Measurements from ENCODE around the gene HOXB9.

HOXB9 gene

DNA sequence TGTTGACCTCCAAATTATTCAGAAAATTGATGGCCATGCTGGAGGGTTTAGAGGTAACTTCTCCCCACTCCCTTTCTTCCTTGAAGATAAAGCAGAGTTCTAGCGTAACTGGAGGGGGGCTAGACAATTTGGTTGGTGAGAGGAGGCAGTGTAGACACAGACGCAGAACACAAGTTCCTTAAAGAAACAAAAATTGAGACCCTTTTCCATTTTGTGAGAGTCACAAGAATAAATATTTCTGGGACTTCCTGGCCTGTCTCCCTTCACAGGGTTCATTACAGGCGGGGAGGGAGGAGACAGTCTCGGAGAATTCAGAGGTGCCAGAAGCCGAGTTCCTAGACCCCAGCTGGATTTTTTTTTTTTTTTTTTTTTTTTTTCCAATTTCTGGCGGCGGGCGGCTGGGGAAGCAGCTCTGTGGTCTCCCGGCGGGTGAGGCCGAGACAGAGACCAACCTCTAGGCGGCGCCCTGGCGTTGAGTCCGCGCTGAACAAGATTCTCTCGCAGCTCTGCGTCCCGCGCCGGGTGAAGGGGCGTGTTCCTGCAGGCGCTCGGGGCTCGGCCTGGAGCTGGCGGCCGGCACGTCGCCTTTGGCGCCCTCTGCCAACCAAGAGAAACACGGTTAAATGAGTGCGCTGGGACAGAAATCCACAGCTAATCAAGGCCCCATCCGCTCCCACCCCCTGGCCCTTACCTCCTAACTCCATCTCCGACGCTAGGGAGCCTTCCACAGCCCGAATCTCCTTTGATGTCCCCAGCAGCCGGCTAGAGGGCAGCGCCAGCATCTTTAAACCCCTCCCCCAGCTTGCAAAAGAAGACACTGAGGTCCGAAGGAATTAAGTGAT is 10.2 kb upstream of the HOXB9 start:
- Histone ChIP-seq H3K9me3 (ENCODE audit: control insufficient read depth, insufficient read depth, low read length) (no peaks in the 10 kb centered on the region), H3K4me1 (ENCODE audit: control insufficient read depth, insufficient read depth, low read length) (no peaks in the 10 kb centered on the region), H3K9ac (ENCODE audit: low read depth, low read length) (no peak overlapping the region), H3K27me3 (ENCODE audit: control insufficient read depth, insufficient read depth, low read length) (peaks cover 99% of the 10 kb centered on the region), H3K36me3 (ENCODE audit: control insufficient read depth, insufficient read depth, low read length) (no peaks in the 10 kb centered on the region), H3K4me3 (ENCODE audit: low read depth, low read length) (no peak overlapping the region)

DNA sequence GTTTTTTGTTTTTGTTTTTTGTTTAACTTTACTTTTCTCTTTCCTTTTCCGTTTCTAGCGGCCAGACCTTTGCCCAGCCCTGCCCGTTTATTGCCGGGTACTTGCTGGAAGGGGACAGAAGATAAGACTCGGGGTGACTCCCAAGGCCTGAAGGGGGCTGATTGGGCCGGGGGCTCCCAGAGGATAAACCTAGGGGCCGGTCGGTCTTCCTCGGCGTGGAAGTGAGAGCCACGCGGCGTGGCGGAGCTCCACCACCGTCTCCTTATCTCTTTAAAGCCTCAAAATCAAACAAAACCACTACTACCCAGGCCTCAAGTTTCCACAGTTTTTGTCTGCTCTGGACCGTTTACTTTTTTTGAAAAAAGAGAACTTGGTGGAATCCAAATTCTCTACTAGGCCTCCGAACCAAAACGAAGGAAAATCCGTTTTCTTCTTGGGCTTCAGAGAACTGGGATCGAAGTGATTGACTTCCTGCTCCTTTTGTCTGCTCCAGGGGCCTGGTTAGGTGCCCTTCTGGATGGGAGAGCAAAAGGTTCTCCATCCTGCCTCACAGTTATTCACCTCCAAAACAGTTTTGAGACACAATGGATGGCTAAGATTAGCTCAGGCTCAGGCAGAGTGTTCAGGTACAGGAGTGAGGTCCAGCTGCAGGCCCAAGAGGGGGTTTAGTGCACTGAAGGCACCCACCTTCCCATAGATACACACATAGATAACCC is 8.5 kb upstream of the HOXB9 start:
- no peaks in the 10 kb centered on the region for H3K36me3 ChIP-seq (ENCODE audit: control insufficient read depth, insufficient read depth, low read length)
- H3K9me3 ChIP-seq (ENCODE audit: control insufficient read depth, insufficient read depth, low read length), result no peaks in the 10 kb centered on the region
- peaks cover 99% of the 10 kb centered on the region for H3K27me3 ChIP-seq (ENCODE audit: control insufficient read depth, insufficient read depth, low read length)
- no peaks in the 10 kb centered on the region for H3K4me1 ChIP-seq (ENCODE audit: control insufficient read depth, insufficient read depth, low read length)
- H3K4me3 ChIP-seq (ENCODE audit: low read depth, low read length), result no peak overlapping the region
- H3K9ac ChIP-seq (ENCODE audit: low read depth, low read length), result no peak overlapping the region

DNA sequence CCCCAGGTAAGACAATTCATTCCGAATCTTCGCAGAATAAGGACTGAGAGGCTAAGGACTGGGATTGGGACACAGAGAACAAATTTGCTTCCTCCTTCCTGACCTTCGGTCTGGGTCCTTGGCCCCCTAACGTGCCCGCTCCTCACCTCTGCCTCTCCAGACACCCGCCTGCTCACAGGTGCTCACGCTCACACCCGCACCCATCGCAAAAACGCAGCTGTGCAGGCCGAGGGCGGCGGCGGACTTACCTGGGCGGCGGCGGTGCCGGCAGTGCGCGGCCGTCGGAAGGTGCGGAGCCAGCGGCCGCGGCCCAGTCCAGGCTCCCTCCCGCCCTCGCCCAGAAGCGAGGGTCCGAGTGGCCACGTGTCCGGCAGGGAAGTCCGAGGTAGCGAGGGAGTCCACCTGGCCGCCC is 7.1 kb upstream of the HOXB9 start:
- Histone ChIP-seq H3K9ac (ENCODE audit: low read depth, low read length) (no peak overlapping the region), H3K4me3 (ENCODE audit: low read depth, low read length) (peak overlapping the region; percentile 20), H3K9me3 (ENCODE audit: control insufficient read depth, insufficient read depth, low read length) (no peaks in the 10 kb centered on the region), H3K36me3 (ENCODE audit: control insufficient read depth, insufficient read depth, low read length) (no peaks in the 10 kb centered on the region), H3K4me1 (ENCODE audit: control insufficient read depth, insufficient read depth, low read length) (no peaks in the 10 kb centered on the region), H3K27me3 (ENCODE audit: control insufficient read depth, insufficient read depth, low read length) (peaks cover 99% of the 10 kb centered on the region)

DNA sequence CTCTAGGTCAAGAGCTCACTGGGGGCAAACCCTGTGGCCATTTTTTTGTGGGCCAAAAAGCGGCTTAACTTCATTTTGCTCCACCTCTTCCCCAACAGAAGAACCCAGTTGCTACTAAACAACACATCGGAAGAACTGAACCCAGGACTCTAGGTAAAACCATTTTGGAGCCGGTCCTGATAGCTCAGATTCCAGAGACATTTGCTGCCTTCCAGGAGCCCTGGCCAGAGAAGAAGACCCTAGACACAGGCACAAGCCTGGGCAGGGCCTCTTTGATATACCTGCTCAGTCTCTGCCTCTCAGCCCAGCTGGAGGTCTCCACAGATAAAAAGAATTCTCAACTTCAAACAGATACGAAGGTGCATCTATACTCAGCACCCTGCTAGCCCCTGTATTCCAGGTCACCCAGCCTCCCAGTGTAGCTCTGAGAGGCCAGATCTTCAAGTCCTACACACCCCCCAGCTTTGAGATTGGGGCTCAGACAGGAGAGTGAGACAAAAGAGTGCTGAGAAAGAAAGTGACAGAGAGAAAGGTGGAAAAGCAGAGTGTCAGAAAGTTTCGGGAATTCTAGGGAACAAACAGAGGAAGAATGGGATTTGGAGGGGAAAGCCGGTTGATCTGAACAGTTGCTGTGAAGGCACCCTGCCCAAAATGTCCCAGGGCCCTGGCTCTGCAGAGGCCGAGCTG is 6.6 kb upstream of the HOXB9 start:
- Histone ChIP-seq H3K4me1 (ENCODE audit: control insufficient read depth, insufficient read depth, low read length) (no peaks in the 10 kb centered on the region), H3K36me3 (ENCODE audit: control insufficient read depth, insufficient read depth, low read length) (no peaks in the 10 kb centered on the region), H3K27me3 (ENCODE audit: control insufficient read depth, insufficient read depth, low read length) (peaks cover 99% of the 10 kb centered on the region), H3K4me3 (ENCODE audit: low read depth, low read length) (peak overlapping the region; percentile 20), H3K9me3 (ENCODE audit: control insufficient read depth, insufficient read depth, low read length) (no peaks in the 10 kb centered on the region), H3K9ac (ENCODE audit: low read depth, low read length) (no peak overlapping the region)

DNA sequence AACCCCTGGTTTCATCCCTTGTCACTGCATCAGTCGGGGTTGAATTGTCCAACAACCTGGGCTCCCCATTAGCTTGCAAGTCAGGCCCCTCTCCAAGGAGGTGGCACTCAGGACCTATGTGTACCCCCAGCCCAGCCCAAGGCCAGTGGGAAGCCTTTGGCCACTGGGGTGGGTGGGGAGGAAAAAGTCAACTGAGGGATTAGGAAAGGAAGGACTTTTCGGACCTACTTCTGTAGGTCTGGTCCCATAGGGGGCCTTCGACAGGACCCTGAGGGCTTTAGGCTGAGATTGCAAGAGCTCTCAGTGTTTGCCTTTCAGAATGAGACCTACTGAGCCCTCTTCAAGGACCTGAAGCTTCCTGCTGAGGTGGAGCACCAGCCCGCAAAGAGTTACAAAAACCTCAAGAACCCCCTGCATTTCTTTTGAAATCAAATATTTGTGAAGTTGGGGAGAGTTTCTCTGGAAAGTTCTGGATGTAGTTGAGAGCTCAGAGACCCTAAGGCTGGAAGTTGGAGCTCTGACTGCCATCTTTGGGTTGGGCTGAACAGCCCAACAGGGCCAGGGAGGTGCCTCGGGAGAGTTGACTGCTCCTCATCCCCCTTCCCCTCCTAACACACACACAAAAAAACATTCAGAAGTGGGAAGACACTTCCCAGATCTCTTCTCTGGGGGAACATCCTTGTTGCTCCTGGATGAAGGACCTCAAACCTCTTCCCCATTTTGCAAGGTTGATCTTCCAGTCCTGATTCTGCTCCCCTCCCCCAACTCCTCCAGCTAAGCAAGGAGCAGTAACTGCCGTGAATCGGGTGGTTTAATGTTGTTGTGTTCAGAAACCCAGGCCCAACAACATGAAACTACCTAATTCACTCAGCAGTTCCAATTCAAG is 5.8 kb upstream of the HOXB9 start:
- Histone ChIP-seq H3K27me3 (ENCODE audit: control insufficient read depth, insufficient read depth, low read length) (peaks cover 99% of the 10 kb centered on the region), H3K4me1 (ENCODE audit: control insufficient read depth, insufficient read depth, low read length) (peaks cover under 1% of the 10 kb centered on the region), H3K4me3 (ENCODE audit: low read depth, low read length) (peak overlapping the region; percentile 1), H3K9ac (ENCODE audit: low read depth, low read length) (no peak overlapping the region), H3K36me3 (ENCODE audit: control insufficient read depth, insufficient read depth, low read length) (no peaks in the 10 kb centered on the region), H3K9me3 (ENCODE audit: control insufficient read depth, insufficient read depth, low read length) (no peaks in the 10 kb centered on the region)

DNA sequence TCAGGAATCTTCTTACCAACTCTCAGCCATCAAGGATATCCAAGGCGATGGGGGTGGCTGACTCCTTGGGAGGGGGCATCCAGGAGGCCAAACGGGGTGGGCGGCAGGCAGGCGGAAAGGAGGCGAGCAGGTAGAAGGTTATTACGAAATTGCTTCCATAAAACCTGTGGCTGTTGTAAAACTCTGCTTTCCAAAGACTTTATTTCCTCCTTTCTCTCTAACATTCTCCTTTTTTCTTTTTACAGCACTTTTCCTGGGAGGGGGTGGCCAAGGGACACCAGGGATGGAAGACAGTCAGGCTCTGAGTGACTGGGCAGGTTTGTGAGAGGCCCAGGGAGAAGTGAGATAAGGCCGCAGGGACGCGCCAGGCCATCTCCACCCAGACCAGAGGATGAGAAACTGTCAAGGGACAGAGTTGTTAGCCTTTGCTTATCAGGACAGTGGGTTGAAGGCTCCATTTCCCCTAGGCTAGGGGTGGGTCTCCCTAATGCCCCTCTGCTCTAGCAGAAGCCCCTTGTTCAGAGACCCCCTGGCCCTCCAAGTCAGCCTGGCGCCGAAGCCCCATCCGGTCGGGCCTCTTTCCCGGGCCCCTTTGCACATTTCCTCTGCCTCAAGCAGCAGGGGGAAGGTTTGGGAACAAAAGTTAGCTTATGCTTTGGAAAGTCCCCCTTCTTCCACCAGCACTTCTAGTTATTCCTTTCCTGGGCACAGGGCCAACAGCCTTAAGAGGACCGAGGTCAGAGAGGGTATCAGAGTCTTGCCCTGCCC is 5.0 kb upstream of the HOXB9 start:
- Histone ChIP-seq H3K4me1 (ENCODE audit: control insufficient read depth, insufficient read depth, low read length) (peaks cover 2% of the 10 kb centered on the region), H3K4me3 (ENCODE audit: low read depth, low read length) (peak overlapping the region; percentile 1), H3K36me3 (ENCODE audit: control insufficient read depth, insufficient read depth, low read length) (no peaks in the 10 kb centered on the region), H3K27me3 (ENCODE audit: control insufficient read depth, insufficient read depth, low read length) (peaks cover 100% of the 10 kb centered on the region), H3K9ac (ENCODE audit: low read depth, low read length) (no peak overlapping the region), H3K9me3 (ENCODE audit: control insufficient read depth, insufficient read depth, low read length) (no peaks in the 10 kb centered on the region)

DNA sequence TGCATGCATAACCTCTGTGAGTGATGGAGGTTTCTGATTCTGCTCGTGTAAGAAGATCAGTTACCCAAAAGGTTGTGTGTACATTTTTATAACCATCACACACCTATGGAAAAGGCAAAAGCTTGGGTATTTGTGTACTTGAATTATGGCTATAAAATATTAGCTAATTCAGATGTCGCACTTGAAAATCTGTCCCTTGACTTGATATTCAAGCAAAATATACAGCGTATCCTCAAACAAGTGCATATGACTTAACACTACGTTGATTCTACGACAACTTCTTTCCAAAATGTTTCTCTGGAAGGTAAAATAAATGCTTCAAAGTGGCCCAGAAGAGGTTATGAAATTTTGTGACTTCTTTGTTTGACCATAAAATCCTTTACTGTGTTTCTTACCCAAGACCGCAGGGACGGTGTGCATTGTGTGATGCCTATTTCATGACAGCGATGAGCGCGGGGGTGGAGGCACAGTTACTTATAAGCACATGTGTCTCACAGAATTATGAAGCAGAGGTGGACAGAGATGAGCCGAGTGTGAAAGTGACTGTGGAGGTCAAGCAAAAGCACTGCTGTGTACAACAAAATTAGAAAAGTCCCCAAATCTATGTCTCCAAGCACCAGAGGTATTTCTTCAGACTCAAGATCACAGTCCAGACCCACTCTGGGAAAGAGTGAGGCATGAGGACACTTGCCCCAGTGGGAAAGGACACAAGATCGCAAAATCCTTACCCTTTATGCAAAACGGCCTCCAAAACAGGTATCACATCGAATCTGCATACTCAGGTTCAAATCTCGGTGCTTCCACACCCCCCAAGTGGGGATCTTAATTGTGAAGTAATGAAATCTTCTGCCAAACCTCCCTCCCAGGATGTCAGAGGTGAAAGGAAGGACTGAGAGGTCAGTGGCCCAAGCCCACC is 4.1 kb upstream of the HOXB9 start:
- Histone ChIP-seq H3K4me3 (ENCODE audit: low read depth, low read length) (no peak overlapping the region), H3K4me1 (ENCODE audit: control insufficient read depth, insufficient read depth, low read length) (peaks cover 2% of the 10 kb centered on the region), H3K9ac (ENCODE audit: low read depth, low read length) (no peak overlapping the region), H3K9me3 (ENCODE audit: control insufficient read depth, insufficient read depth, low read length) (no peaks in the 10 kb centered on the region), H3K36me3 (ENCODE audit: control insufficient read depth, insufficient read depth, low read length) (no peaks in the 10 kb centered on the region), H3K27me3 (ENCODE audit: control insufficient read depth, insufficient read depth, low read length) (peaks cover 100% of the 10 kb centered on the region)

DNA sequence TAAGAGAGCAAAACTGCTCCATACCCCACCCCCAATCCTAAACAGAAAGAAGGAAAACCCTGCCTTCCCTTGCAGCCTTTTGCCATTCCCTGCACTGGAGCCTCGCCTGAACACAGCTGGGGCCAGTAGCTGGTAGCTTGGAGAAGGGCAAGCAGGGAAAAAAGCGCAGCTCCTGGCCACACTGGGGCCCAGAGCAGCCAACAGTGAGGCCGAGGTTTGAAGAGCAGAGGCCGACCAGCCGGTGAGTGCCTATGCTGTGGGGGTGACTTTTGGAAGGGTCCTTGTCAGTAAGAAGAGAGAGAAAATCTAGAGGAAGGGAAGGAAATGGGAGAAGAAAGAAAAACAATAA is 3.2 kb upstream of the HOXB9 start:
- H3K9ac ChIP-seq (ENCODE audit: low read depth, low read length), result no peak overlapping the region
- H3K4me1 ChIP-seq (ENCODE audit: control insufficient read depth, insufficient read depth, low read length), result peaks cover 2% of the 10 kb centered on the region
- peaks cover 100% of the 10 kb centered on the region for H3K27me3 ChIP-seq (ENCODE audit: control insufficient read depth, insufficient read depth, low read length)
- H3K4me3 ChIP-seq (ENCODE audit: low read depth, low read length), result peak overlapping the region; percentile 11
- no peaks in the 10 kb centered on the region for H3K36me3 ChIP-seq (ENCODE audit: control insufficient read depth, insufficient read depth, low read length)
- H3K9me3 ChIP-seq (ENCODE audit: control insufficient read depth, insufficient read depth, low read length), result no peaks in the 10 kb centered on the region

DNA sequence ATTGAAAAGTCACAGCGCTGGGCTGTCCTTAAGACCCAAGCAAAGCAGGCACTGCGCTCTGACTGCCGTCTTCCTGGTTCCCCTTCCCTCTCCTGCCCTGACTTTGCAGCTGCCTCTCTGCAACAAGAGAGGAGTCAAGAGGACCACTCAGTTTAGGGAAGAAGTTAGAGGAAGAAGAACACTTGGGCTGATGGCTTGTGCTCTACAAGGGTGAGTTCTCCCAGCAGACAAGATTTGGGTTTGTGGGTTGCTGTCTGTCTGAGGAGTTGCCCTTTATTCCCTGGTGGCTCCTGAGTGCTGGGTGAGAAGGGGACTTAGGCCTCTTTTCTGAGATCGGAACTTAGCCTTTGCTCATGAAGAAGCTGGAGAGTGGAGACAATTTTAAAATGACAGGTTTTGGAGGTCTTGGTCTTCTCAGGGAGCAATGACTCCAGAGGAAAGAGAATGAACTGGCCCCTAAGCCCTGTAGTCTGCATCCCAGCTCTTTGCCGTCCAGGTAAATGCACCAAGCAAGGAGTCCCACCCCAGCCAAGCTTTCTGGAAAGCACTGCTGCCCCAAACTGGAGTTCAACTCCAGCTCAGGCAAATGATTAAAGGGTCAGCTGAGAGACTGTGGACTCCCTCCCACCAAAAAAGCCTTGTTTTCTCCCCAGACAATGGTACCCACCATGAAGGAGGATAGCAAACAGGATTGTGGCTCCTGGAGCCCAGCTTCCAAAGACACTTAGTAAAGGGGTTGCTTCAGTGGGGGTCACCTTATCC is 2.7 kb upstream of the HOXB9 start:
- Histone ChIP-seq H3K9me3 (ENCODE audit: control insufficient read depth, insufficient read depth, low read length) (no peaks in the 10 kb centered on the region), H3K9ac (ENCODE audit: low read depth, low read length) (no peak overlapping the region), H3K27me3 (ENCODE audit: control insufficient read depth, insufficient read depth, low read length) (peaks cover 100% of the 10 kb centered on the region), H3K4me1 (ENCODE audit: control insufficient read depth, insufficient read depth, low read length) (peaks cover 2% of the 10 kb centered on the region), H3K4me3 (ENCODE audit: low read depth, low read length) (no peak overlapping the region), H3K36me3 (ENCODE audit: control insufficient read depth, insufficient read depth, low read length) (no peaks in the 10 kb centered on the region)

Measured in iPS-15b (cell line).